Non-pigmented ciliary epithelial cell (primary cell): ENCODE measurements around the gene KBTBD13.

Experiments
- DNase-seq: peaks from one replicate; pipeline ENCODE4 v3.0.0-alpha.2; 2010; ENCODE audit warnings: low read depth

The KBTBD13 gene

DNA sequence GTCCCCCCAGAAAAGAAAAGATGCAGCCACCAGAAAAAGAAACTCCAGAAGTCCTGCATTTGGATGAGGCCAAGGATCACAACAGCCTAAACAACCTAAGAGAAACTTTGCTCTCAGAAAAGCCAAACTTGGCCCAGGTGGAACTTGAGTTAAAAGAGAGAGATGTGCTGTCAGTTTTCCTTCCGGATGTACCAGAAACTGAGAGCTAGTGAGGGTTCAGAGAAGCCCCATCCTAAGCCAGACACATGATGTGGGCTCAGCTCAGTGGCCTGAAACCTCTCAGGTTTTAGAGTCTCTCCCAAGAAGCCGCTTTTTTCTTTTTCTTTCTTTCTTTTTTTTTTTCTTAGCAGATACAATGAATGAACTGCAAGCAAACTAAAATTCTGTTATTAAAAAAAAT, 23.6 kb upstream of the KBTBD13 start:
- no peak for DNase-seq

DNA sequence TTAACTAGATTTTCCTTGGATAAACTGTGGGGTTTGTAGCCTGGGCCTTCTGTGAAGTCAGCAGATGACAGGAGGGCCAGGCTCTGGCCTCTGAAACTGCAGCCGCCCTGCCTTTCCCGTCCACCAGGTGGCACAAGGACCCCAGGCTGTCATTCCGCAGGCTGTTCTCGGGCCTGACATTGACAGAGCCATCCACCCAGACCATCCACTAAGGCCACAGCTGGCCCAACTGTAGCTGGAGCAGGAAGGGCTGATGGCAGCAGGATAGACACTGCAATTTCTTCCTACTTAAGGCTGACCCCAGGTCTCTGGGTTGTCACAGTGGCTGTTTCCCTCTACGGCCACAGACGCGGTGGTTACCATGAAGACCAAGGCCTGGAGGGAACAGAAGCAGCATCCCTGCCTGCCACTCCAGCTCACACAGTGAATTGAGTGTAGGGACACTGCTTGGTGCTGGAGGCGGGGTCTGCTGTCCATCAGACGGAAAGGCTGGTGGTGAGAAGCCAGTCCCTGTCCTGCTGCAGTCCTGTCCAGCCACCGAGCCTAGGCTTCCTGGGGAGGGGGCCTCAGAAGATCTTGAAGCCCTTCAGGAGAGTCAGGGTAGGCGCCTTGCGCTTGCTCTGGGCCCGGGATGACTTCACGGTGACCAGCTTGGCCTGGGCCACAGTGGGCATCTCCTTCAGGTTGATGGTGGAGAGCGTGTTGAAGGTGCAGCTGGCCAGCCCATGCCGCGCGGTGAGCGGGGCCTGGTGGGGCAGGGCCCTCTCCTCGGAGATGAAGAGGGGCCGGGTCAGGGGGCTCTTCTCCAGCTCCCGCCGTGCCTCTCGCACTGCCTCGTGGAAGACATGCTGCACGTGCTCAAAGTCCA, 22.0 kb upstream of the KBTBD13 start:
- DNase-seq = no peak

DNA sequence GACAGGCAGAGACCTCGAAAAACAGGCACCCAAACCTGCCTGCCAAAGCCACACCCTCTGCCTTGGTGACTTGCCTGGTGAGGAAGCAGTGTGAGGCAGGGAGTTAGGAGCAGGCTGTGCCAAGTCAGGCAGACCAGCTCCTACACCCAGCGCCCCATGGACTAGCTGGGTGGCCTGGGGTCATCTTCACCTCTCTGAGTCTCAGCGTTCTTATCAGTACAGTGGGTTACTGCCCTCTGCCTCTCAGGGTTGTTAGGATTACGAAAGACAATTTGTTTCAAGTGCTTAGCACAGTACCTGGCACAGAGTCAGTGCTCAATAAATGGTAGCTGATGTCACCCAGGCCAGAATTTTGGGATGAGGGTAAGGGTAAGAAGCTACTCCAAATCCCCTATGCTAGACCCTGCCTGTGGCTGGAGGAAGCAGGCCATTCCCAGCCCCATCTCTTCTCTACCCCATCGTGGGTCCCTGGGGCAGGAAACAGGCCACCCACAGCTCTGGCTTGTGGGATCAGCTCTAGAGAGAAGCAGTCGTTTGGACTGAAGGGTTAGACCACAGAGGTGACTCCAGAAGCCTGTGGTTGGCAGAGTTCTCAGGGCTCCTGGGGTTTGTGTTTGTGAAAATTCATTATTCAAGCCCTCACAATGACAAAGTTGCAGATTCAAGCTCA, 21.2 kb upstream of the KBTBD13 start:
- no peak for DNase-seq

DNA sequence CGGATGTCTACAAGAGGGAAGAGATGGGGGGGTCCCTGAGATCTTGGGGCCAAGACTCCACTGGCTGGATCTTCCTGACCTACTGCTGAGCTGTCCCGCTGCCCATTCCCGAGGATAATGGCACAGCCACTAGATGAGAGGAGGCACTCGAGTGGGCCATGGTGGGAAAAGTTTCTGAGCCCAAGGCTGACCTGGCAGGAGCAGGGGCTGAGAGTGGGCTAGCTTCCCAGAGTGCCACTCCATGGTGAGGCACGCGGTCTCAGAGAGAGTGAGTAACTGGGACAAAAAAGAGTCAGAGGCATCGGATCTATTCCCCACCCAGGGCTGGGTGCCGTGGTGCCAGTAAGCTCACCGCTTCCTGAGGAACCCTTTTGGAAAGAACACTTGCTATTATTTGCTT, 20.4 kb upstream of the KBTBD13 start:
- no peak for DNase-seq

DNA sequence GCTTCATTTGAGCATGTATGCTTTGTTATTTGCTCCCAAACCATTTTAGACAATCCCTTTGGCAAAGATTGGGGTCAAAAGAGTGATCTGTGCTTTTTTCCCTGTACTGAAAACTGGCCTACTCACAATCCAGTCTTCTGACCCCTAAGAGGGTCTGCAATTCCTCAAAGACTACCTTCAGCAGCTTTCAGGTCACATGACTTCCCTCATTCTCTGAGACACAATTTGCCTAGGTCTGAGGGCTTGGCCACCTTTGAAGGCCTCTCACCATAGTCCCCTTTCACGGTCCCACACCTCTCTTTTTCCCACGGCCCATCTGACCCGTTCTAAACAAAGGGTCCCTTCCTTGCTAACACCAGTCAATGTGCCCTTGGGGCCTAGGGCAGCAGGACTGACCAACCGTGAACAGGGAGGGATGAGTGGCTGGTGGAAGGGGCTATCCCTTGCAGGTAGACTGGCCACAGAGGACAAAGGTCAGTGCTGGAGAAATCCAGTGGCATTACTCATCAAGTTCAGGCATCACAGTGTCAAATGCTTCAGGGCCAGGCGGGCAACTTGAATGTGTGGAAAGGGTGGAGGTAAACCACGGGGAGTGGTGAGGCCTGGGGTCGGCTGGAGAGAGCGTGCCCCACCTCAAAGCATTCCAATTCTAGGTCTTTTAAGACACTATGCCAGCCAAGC, 19.5 kb upstream of the KBTBD13 start:
- DNase-seq = no peak

DNA sequence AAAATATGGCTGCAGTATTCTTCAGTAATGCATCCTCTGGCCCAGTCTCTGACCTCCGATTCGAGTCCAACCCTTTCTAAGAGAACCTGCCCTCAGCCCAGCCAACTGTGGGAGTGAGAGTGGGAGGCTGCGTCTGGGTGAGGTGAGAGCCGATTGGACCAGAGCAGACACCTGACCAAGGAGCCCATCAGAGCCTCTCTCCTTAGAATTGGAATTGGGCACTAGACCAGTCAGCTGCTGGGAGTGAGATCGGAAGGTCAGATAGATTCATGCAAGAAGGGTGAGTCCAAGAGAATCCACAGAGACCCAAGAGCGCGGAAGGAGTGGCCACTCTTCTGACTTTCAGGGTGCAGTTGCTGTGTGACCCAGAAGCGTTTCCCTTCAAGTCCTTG, 19.0 kb upstream of the KBTBD13 start:
- DNase-seq = no peak

DNA sequence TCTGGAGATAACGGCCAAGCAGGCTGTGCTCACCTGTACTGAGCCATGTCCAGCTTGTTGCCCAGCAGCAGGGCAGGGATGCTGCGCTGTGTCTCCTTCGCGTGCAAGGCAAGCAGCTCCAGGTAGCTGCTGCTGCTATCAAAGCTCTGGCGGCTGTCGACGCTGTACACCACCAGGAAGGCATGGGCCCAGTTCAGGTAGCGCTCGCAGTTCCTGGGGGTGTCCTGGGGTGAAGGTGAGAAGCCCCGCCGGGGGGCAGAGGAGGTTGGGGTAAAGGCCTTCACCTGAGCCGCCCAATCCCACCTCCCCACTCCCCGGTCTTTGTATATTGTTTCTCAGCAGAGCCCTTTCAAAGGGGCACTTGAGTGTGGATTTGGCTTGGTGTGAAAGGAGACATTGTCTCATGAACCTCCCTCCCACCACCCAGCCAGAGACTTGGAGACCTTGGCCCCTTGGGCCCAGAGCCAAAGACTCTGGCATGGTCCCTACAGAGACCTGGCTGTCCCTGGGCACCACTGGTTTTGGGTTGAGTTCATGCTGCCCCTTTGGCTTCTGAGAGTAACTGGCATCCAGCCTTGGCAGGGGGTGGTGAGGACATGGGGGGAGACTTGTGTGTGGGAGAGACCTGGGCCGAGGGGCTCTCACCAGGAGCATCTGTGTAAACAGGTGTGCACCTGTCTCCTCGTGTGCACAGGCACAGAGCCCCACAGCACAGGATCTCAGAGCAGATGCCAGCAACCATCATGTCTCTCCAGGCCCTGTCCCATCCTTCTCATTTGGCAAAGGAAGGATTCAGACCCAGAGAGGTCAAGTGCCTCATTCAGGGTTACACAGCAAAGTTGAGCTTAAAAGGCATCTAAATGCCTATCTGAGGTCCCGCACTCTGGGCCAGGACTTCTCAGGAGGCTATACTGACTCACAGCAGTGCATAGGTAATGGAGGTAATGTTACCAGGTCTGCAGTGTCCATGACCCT, 17.9 kb upstream of the KBTBD13 start:
- no peak for DNase-seq

DNA sequence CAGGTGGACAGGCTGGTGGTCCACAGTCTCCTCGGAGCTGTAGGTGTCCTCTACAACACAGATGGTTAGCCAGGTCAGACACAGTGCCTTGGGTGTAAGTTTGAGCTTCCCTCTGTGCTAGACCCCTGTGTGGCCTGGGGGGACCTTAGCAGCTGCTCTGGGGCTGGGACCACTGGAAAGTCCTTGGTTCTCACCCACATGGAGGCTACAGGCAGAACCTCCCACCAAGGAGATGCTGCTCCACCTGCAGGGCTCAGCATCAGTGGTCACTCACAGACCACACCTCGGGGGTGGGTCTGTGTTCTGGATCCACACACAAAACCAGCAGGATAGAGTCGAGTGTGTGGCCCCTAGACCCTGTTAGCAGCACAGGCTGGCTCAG, 17.2 kb upstream of the KBTBD13 start:
- no peak for DNase-seq

DNA sequence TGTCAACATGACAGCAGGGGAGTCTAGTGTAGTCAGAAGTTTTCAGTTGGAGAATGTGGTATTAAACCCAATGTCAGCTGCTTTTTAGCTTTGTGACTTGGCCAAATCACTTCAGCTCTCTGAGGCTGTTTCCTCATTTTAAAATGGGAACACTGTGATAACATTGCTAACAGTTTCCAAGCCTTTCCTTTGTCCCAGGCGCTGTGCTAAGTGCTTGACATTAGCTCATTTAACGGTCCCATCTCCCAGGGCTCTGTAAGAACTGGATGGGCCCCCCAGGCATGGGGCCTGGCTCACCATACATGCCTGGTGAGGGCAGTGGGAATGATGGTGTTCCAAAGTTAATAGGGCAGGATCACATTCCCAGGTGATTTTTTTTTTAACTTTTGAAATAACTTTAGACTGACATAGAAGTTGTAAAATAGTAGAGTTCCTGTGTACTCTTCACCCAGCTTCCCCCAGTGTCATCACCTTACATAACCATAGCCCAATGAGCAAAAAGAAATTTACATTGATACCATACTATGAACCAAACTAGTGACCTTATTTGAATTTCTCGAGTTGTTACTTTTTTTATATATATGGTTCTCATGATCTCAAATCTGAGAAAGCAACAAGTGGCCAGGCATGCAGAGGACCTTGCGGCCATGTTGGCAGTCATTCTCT, 16.5 kb upstream of the KBTBD13 start:
- no peak for DNase-seq

DNA sequence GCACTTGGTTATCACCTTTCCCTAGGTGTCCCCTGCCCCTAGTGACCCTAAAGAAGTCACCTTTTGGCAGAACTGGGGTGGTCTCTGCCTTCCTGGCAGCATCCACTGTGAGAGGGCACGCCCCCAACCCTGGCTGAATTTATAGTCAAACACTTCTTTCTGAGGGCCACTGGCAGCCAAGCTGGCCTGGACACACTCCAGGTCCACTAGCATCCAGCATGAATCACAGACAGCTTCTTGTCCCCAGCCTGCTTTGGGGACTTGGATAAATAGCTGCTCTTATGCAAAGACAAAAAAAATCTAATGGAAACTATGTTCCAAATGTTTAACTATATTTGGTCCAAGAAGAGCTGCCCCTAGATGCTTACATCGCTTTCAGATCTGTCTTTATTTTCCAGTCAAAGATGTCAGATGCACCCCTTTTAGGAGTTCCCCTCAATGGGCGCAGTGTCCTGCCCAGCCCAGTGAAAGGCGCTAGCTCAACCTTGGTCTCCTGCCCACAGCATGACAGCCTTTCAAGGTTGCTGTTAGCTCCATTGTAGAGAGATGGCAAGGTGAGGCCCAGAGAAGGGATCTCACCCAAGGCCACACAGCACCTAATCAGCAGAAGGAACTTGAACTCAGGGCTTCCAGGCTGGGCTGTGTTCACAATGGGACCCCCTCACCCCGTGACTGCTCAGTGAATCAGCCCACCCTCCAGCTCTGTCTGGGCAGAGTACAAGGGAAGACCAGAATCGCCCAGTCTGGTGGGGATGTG, 15.7 kb upstream of the KBTBD13 start:
- DNase-seq = no peak

DNA sequence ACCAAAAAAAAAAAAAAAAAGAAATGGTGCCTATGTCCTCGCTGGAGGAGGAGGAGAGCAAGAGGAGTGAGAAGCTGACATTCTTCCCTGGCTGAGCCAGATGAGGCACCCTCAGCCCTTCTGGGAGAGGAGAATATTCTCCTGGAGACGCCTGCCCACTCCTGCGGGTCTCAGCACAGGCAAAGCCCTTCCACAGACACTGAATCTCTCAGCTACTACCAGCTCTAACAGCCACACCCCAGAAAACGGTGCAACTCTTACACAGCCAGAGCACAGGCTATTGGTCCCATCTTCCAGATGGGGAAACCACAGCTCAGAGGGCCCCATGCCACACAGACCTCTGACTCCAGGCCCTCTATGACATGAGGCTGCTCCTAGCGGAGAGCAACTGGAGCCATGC, 14.5 kb upstream of the KBTBD13 start:
- DNase-seq = no peak

DNA sequence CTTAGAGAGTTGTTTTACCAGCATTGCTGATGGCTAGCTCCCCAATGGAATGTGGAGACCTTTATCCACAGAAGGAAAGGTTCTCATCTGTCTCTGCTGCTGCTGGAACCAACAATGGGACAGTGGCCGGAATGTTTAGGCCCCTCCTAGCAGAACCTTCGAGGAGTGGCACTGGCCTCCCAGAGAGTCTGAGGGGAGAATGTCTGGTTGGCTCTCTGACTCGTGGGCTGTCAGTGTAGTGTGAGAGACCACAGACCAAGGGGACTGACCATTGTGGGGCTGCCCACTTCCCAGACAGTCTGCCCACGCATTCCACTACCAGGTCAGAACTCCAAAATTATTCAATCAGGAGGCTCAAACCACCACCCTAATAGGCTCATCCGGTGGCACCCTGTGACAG, 13.8 kb upstream of the KBTBD13 start:
- no peak for DNase-seq

DNA sequence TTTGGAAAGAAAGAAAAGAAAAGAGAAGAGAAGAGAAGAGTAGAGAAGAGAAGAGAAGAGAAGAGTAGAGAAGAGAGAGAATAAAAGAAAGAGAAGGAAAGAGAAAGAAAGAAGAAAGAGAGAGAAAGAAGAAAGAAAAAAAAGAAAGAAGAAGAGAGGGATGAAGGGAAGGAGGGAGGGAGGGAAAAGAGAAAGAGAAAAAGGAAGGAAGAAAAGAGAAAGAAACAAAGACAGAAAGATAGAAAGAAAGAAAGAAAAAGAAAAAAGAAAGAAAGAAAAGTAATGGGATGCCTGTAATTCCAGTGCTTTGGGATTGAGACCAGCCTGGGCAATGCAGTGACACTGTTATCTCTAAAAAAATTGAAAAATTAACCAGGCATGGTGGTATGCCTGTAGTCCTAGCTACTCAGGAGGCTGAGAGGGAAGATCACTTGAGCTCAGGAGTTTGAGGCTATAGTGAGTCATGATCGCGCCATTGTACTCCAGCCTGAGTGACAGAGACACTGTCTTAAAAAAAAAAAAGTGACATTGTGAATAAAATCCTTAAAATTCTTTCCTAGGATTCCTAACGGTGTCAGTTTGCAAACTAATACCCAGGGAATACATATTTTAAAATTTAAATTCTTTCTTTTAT, 10.4 kb upstream of the KBTBD13 start:
- DNase-seq = no peak

DNA sequence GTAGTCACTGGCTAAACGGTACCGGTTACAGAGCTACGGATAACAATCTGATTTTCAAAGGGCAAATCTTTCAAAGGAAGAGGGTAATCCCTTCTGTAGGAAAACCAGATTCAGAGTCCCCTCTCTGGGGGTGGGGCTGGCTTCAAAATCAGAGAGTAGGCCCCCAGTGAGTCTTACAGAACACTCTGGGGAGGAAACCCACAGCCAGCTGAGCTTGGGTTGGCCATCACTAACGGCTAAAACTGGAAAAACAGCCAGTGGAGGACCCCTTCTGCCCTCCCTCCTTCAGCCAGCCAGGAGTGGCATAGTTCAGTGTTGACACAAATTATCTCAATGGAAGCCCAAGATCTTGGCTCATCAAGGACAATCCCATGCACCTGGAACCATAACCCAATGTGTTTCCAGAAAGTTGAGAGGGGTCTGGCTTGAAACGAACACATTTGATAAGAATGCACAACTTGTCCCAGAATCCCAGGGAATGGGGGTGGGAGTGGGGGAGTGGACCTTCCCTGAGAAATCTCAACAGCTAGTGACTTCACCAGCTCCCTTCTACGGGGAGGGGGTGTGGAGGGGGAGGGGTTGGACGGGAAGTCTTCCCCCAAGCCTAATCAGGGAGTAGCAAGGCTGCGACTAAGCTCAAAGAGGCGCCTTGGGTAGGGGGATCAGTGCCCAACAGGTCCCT, 9.8 kb upstream of the KBTBD13 start:
- no peak for DNase-seq

DNA sequence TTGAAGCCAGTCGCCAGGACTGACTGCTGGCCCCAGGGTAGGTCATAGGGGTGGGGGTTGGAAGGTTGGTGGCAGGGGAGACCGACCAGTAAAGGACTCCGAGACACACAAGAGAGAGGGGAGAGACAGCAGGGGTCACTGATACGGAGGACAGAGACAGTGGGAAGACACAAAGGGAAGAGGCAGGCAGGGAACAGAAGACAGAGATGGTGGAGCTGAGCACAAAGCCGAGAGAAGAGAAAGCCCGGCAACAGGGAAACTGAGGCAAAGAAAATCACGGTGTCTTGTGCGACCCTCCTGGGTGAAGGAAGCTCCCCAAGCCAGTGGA, 9.3 kb upstream of the KBTBD13 start:
- DNase-seq = no peak

DNA sequence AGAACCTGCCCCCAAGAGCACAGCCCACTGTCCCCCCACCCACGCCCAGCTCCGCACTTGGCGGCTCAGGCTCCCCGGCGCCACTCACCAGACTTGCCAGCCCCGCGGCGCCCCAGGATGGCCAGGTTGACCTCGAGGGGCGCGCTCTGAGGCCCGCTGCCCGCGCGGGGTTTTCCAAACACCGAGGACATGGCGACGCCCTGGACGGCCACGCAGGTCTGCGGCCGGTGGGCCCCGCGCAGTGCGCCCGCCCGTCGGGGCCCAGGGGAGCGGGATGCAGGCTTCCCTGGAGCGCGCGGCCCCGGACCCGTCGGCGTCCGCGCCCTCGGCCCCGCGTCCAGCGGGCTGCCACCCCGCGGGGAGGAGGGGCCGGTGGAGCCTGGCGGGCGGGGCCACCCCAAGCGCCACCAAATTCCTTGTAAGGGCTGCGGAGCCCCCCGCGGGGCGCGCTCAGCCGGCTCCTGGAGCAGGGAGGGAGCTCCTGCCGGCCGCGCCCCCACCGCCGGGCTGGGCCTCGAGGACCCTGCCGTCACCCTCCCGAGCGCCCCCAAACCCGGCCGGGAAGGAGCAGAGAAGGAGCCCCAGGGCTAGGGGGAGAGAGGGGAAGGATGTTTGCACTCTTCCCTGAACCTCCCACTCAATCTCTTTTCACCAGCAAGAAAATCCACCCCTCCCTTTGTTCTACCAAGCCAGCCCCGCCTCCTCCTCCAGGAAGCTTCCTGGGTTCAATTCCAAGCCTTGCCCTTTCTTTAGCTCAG, 8.7 kb upstream of the KBTBD13 start, which contains the start of gene RASL12:
Gene RASL12 (minus strand): TSS at position 347 of the 758 bp plus-strand sequence. CDS start 156 bp downstream, at position 191.
- DNase-seq = no peak

DNA sequence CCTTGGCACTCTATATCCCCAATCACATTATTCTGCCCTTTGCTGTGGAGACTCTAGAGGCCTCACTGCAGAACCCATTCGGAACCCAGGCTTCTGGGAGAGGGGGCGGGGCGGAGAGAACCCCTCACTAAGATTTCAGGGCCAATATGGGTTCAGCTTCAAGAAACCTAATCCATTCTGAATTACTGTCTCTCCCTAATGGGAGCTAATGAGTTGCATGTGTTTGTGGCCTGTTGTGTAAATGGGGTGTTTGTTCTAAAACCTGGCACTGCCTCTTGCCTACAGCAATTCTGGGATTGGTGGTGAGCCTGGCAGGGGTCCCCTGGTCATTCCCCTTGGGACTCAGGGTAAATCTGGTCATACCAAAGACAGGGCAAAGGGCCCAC, 8.2 kb upstream of the KBTBD13 start:
- DNase-seq = no peak

DNA sequence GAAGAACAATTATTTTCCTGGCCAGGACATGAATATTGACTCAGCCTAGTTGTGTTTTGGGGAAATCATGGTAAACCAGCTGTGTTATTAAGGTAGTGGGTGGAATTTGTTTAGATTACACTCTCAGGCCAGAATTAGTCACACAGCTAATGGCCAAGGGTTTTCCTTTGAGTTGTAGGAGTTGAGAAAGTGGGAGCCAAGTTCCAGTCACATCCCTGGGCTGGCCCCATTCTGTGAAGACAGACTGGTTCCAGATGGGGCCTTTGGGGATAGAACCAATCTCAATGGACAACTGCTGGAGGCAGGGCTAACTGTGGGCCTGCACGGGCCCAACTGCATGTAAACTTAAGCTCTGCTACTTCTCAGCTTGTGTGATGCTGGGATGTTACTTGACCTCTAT, 7.4 kb upstream of the KBTBD13 start:
- peak; percentile 73 for DNase-seq
